Retinal pigment epithelial cell (primary cell): ENCODE measurements around the gene DSCAM.
"Not testable (repeated sequence)": the region's sequence is repeated elsewhere in the genome, so short reads cannot be mapped to it uniquely, and the experiment has no call there.

Experiments used
- DNase-seq: peaks from one replicate; pipeline ENCODE4 v3.0.0-alpha.2; 2010; ENCODE audit warnings: low read depth
- H3K4me3 ChIP-seq: 2 replicates; pipeline ENCODE4 v1.5.1; 2011; ENCODE audit warnings: mild to moderate bottlenecking, low read length, control low read depth, moderate library complexity
- CTCF ChIP-seq: conservative IDR thresholded peaks from 2 replicates; pipeline ENCODE4 v1.5.1; 2011; ENCODE audit warnings: low read depth, low read length, control low read depth, inconsistent platforms

Gene DSCAM

GRCh38 chr21:40282912-40283886 lies 563.8 kb downstream of the DSCAM start:
- TF ChIP-seq CTCF, result no peak
- H3K4me3 ChIP-seq, result no peak overlapping the region
- DNase-seq, result no peak

- no peak for TF ChIP-seq CTCF
- H3K4me3 ChIP-seq, result no peak overlapping the region
- no peak for DNase-seq
Observed at GRCh38 chr21:40278345-40278744, 568.6 kb downstream of the DSCAM start.

GRCh38 chr21:40276001-40276400 lies 571.0 kb downstream of the DSCAM start:
- H3K4me3 ChIP-seq, result no peak overlapping the region
- no peak for DNase-seq
- no peak for TF ChIP-seq CTCF

GRCh38 chr21:40272037-40272436 lies 574.9 kb downstream of the DSCAM start:
- H3K4me3 ChIP-seq, result no peak overlapping the region
- no peak for DNase-seq
- no peak for TF ChIP-seq CTCF

GRCh38 chr21:40271164-40271563 lies 575.8 kb downstream of the DSCAM start:
- TF ChIP-seq CTCF, result no peak
- no peak for DNase-seq
- H3K4me3 ChIP-seq, result no peak overlapping the region

GRCh38 chr21:40270047-40270446 lies 576.9 kb downstream of the DSCAM start:
- DNase-seq, result no peak
- TF ChIP-seq CTCF, result no peak
- H3K4me3 ChIP-seq, result no peak overlapping the region

- no peak for DNase-seq
- no peak for TF ChIP-seq CTCF
- H3K4me3 ChIP-seq, result no peak overlapping the region
Observed at GRCh38 chr21:40269239-40269638, 577.7 kb downstream of the DSCAM start.

GRCh38 chr21:40258456-40258855 lies 588.5 kb downstream of the DSCAM start:
- DNase-seq, H3K4me3 ChIP-seq: not testable (repeated sequence)
